HG02938 (cell line): ENCODE data around the gene TSPAN1.

Experiments
- ATAC-seq: cut with Tn5 transposase; IDR thresholded peaks from one replicate; pipeline ENCODE4 v1.9.1; 2021; ENCODE audit warnings: mild to moderate bottlenecking, moderate library complexity; ENCODE audit not compliant: unreplicated experiment

TSPAN1 gene

DNA sequence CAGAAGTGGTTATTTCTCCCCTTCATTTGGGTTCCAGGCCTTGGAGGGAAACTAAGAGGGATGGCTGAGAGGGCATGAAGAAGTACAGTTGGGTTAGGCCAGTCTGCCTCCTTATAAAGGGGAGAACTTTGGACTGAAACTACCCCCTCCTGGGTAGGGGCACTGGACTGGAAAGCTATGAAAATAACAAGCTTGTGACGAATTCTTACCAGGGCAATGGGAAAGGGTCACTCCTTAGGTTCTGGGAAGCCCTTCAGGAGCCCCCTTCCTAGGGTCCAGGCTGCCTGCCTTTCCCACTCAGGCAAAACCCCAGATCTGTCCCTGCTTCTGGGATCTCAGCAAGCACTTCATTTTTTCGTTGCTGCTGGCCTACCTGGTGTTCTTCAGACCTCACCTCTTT is 11.2 kb downstream of the TSPAN1 start:
- ATAC-seq, result no peak

- no peak for ATAC-seq
Observed at GRCh38 chr1:46187106-46187869, 12.4 kb downstream of the TSPAN1 start.

GRCh38 chr1:46188295-46189030 is 13.6 kb downstream of the TSPAN1 start:
- no peak for ATAC-seq

GRCh38 chr1:46190539-46190938 is 15.7 kb downstream of the TSPAN1 start:
- no peak for ATAC-seq

- ATAC-seq, result no peak
Observed at GRCh38 chr1:46191033-46191701, 16.3 kb downstream of the TSPAN1 start.

DNA sequence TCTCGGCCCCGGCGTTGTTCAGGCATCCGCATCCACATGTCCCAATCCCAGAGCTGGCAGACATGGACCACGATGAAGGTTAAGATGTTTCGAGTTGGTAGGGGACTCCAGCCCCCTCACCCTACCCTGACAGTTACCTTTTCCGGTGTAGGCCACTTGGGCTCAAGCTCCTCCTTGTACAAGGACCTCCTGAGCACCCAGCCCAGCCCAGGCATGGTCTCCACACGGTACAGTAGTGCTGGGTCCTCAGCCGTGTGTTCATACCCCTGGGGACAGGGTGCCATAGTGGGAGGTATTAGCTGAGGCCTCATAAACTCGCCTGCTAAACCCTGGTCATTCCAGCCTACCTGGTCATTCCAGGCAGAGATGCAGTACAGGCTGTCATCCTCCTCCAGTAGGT is 17.3 kb downstream of the TSPAN1 start:
- no peak for ATAC-seq

GRCh38 chr1:46193285-46193684 is 18.4 kb downstream of the TSPAN1 start:
- no peak for ATAC-seq

DNA sequence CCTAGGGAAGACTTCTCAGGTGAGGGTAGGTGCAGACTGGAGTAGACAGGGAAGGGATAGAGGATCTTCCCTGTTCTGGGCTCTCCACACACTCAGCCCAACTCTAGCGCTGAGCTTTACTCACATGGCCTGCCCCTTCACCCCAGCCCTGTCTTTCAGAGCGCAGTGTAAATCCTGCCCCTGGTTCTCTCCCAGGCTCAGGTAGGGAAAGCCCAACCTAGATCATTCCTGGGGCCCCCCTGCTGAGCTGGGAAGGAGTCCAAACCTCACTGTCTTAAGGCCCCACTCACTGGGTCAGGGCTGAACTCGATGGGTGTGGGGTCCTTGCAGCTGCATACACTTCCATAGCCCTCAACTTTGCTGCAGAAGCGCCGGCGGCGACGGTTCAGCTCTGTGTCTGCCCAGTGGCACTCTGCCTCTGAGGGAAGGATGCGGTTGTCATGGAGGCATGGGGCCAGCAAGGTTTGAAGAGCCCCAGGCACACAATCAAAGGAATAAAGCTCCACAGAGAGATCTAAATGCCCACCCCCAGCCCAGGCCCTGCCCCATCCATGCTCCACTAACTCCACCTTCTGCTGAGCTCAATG is 19.2 kb downstream of the TSPAN1 start:
- ATAC-seq, result no peak

DNA sequence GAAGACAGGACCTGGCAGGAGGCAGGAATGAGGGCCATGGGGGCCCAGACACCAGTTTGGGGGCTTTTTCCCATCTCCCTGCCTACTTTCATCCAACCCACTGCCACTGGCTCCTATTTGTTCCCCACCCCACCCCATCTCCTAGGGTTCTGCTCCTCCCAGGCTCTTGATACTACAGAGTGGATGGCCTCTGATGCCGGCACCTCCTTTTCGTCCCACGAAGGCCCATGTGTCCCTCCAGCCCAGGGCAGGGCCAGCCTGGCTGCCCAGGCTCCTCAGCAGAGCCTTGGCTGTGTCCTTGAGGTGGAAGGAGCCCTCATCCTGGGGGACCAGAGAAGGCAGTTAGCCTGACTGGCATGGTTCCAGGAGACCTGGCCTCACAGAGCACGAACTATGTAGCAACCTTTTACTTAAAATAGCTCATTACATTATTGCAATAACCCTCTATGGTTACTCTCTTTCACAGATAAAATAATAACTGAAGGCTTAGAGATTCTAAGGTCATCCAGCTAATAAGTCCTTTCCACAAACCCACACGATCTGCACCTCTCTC is 19.8 kb downstream of the TSPAN1 start:
- ATAC-seq, result no peak

- ATAC-seq, result no peak
Observed at GRCh38 chr1:46196609-46197008, 21.7 kb downstream of the TSPAN1 start.

DNA sequence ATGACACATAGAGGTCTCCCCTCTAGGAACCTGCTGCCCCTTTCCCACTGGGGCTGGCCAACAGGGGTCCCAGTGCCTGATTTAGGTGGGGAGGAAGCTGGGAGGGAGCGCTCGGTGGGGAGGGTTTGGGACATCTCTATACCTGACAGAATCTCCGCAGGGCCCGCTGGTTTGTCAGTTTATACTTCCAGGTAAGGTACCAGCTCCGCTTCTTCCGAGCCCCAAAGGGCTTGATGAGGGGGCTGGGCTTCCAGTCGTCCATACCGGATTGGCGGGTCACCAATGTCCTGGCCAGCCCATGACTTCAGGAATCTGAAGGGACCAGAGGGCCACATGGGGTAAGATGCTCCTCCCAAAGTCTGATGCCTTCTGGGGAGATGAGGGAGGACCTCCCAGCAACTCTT is 22.7 kb downstream of the TSPAN1 start:
- no peak for ATAC-seq

DNA sequence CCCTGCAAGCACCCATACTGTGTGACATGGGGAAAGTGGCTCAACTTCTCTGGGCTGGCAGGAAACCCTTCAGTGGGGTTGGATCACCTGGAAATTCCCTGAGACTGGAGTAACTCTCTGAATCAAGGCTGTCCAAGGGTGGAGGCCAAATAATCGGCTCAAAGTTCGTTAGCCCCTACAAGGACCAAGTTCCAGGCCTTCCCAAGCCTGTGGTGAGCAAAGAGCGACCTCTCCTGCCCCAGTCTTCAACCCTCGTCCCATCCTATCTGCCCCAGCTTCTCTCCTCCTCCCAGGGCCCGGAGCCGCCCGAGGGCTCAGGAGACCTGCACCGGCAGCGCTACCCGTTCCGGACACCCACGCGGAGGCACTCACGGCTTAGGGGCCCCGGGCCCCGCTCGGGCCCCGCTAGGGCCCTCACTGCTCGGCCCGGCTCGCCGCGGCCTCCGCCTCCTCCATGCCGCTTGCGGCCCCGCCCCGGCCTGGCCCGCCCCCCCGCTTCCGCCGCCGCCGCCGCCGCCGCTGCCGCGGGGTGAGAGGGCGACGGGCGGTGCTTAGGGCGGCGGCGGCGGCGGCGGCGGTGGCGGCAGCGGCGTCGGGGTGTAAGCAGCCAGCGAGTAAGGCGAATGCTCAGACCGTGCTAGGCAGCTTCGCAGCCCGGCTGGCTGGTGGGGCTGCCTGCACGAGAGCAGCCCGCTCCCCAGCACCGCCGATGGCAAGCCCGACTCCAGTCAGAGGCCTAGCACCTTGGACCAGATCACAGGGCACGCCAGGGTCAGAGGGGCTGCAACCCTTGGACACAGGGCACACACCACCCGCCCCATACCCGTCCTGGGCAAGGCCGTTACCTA is 23.3 kb downstream of the TSPAN1 start, which contains the start of gene POMGNT1:
Gene POMGNT1, minus strand, starts transcription at position 471 of the 848 bp plus-strand sequence. CDS start 613 bp downstream, outside the sequence.
- peak; percentile 77 for ATAC-seq

DNA sequence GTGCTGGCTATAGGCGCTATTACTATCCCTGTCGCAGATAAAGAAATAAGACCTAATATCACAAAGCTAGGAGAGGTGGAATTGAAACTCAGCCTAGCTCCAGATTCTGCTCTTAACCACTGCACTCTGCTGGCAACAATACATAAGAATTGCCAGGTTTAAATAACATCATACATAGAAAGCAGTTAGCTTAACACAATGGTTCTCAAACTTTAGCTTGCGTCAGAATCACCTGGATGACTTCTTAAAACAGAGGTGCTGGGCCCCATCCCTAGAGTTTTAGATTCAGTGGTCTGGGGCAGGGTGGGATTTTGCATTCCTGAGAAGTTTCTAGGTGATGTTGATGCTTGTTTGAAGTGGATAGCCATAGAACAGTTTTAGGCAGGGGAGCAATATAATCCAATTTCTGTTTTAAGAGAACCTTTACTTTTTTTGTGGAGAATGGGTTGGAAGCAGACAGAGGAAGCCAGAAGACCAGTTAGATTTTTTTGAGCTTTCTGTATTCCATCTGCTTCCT is 24.4 kb downstream of the TSPAN1 start:
- ATAC-seq, result no peak

- no peak for ATAC-seq
Observed at GRCh38 chr1:46203738-46204405, 29.0 kb downstream of the TSPAN1 start.

- ATAC-seq, result no peak
Observed at GRCh38 chr1:46204406-46204742, 29.5 kb downstream of the TSPAN1 start.

GRCh38 chr1:46205141-46205540 is 30.3 kb downstream of the TSPAN1 start:
- ATAC-seq, result no peak

DNA sequence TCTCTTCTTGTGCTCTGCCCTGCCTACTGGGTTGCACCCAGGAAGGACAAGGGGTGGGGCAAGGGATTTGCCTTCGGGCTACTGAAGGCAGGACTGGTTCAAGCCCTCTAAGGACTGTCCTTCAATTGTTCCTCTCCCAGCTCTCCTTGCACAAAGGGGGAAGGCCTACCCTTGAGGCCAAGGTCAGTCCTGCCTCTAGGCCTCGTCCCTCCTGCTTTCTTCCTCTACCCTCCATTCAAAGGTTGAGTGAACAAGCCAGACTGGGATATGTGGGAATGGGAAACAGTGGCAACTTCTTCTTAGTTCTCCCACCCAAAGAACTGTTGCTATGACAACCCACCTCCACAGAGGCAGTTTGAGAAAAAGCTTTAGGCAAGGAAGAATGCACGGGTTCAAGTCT is 30.9 kb downstream of the TSPAN1 start:
- no peak for ATAC-seq

DNA sequence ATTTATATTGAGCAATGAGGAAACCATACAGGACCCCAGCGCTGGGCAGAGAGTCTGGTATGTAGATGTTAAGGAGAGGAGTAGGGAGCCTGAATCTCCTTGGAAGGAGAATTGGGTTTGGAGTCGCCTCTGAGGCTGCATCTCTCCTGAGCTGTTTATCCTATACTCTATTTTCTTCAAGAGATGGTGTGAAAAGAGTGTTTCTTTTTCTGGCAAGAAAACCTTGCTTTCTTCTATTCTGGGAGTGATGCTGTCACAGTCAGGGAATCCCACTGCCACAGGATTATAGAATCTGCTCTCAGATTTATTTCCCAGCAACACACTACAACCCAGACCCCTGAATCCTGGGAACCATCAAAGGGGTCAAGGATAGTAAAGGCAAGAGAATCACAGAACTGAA is 31.5 kb downstream of the TSPAN1 start:
- no peak for ATAC-seq

DNA sequence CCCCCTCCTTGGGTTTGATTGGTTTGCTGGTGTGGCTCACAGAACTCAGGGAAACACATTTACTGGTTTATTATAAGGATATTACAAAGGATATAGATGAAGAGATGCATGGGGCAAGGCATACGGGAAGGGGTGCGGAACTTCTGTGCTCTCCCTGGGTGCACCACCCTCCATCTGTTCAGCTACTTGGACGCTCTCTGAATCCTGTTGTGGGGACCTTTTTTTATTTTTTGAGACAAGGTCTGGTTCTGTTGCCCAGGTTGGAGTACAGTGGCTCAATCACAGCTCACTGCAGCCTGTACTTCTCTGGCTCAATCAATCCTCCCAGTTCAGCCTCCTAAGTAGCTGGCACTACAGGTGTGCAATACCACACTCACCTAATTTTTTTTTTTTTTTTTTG is 35.7 kb downstream of the TSPAN1 start:
- ATAC-seq, result no peak

DNA sequence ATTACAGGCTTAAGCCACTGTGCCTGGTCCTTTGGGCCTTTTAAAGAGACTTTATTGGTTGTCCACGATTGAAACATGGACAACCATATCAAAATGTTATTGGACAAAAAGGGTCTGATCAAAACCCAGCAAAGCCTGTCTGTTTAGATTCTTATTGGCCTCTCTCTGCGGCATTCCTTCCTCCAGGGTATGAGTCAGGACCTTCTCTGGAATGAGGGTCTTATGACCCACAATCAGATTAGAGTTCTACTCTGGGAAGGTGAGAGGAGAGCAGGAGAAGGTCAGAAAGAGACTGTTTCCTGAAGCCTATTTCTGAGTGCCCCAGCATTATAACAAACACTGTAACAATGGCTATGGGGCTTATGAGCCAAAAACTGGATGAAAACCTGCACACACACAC is 36.2 kb downstream of the TSPAN1 start:
- no peak for ATAC-seq
